ENCODE results near the gene TAF11L8.
"Not testable (repeated sequence)": the region's sequence is repeated elsewhere in the genome, so short reads cannot be mapped to it uniquely, and the experiment has no call there.

DNA sequence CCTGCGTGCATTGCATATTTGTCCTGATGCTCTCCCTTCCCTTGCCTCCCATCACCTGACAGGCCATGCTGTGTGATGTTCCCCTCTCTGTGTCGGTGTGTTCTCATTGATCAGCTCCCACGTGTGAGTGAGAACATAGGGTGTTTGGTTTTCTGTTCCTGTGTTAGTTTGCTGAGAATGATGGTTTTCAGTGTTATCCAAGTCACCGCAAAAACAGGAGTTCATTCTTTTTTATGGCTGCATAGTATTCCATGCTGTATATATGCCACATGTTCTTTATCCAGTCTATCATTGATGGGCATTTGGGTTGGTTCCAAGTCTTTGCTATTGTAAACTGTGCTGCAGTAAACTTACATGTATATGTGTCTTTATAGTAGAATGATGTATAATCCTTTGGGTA is 16.7 kb upstream of the TAF11L8 start:
- TF ChIP-seq, protein P1, sequence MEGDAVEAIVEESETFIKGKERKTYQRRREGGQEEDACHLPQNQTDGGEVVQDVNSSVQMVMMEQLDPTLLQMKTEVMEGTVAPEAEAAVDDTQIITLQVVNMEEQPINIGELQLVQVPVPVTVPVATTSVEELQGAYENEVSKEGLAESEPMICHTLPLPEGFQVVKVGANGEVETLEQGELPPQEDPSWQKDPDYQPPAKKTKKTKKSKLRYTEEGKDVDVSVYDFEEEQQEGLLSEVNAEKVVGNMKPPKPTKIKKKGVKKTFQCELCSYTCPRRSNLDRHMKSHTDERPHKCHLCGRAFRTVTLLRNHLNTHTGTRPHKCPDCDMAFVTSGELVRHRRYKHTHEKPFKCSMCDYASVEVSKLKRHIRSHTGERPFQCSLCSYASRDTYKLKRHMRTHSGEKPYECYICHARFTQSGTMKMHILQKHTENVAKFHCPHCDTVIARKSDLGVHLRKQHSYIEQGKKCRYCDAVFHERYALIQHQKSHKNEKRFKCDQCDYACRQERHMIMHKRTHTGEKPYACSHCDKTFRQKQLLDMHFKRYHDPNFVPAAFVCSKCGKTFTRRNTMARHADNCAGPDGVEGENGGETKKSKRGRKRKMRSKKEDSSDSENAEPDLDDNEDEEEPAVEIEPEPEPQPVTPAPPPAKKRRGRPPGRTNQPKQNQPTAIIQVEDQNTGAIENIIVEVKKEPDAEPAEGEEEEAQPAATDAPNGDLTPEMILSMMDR (IDR thresholded peaks at IDR 0.05), result not testable (repeated sequence)
- TF ChIP-seq POLR2AphosphoS5 (IDR thresholded peaks at IDR 0.05), result not testable (repeated sequence)

Measured in stomach (tissue), 4 donors.